Gastrocnemius medialis (tissue), 4 donors: ENCODE measurements around the gene UBE2G2. TPM values are rescaled to one million over a fixed set of nuclear protein-coding genes. Genes with fewer than 3 reads are reported as not detected.
A peak's percentile ranks its signal among the peaks of the same experiment; 100 is the strongest.

Source experiments
- ATAC-seq, 2 donors: fragments of 150-250 bp; one replicate each; pipeline ENCODE4 v1.9.1; 2016
- DNase-seq, 2 donors: peaks; one replicate each; pipeline ENCODE4 v3.0.0-alpha.2; 2019
- H3K27ac ChIP-seq, 4 donors: fragments of 200-600 bp; sonication (generic); 1 replicate in 1 of 4; 2 replicates in 3 of 4; pipeline ENCODE4 v1.5.1; 2016 to 2018; ENCODE audit warnings: mild to moderate bottlenecking in 2 of 4, moderate library complexity in 1 of 4
- H3K27me3 ChIP-seq, 3 donors: fragments of 200-600 bp; sonication (generic) in 2 of 3; 1 replicate in 1 of 3; 2 replicates in 2 of 3; pipeline versions ENCODE4 v1.5.1 to v1.6.0; 2016 to 2019; ENCODE audit warnings: mild to moderate bottlenecking in 1 of 3, moderate library complexity in 1 of 3
- H3K36me3 ChIP-seq, 2 donors: fragments of 200-600 bp; sonication (generic) in 1 of 2; one replicate each; pipeline ENCODE4 v1.5.1; 2017 to 2018
- H3K4me1 ChIP-seq, 2 donors: fragments of 200-600 bp; sonication (generic) in 1 of 2; one replicate each; pipeline ENCODE4 v1.5.1; 2016 to 2017; ENCODE audit warnings: mild to moderate bottlenecking in 2 of 2
- H3K4me3 ChIP-seq, 4 donors: fragments of 200-600 bp; sonication (generic) in 3 of 4; 1 replicate in 1 of 4; 2 replicates in 3 of 4; pipeline ENCODE4 v1.5.1; 2016 to 2019; ENCODE audit warnings: mild to moderate bottlenecking in 2 of 4
- H3K9me3 ChIP-seq, 3 donors: fragments of 200-600 bp; sonication (generic) in 2 of 3; 1 replicate in 1 of 3; 2 replicates in 2 of 3; pipeline ENCODE4 v1.5.1; 2016 to 2019
- POLR2A ChIP-seq, 2 donors: fragments of 450-650 bp; IDR thresholded peaks; one replicate each; pipeline ENCODE4 v1.6.1; 2017; ENCODE audit warnings: antibody characterized with exemption in 2 of 2, mild to moderate bottlenecking in 2 of 2, moderate library complexity in 2 of 2
- in situ Hi-C, 4 donors: fragments of 200-750 bp; cut with MboI; loops; one replicate each; pipeline versions ENCODE4 v1.15.0 to v1.8.0; 2017; ENCODE audit warnings: low sequenced_read_pairs in 4 of 4
- intact Hi-C: fragments of 100-400 bp; cut with DNase I; formaldehyde crosslinking; loops from one replicate; pipeline ENCODE4 v1.15.1; 2023; ENCODE audit warnings: low total_unique reads
- total RNA-seq, 4 donors: library from RNA; depleted of rRNA; stranded (reverse); fragments of >200 nt; gene quantifications; one replicate each; pipeline versions ENCODE4 v1.1.0 to v1.2.3, GENCODE V29; 2016
- TF ChIP-seq, protein P1 (sequence below), 5 experiments: fragments of 450-650 bp in 3 of 5; fragments of 200-600 bp in 2 of 5; sonication (generic) in 2 of 5; IDR thresholded peaks in 4 of 5; conservative IDR thresholded peaks in 1 of 5; 1 replicate in 4 of 5; 2 replicates in 1 of 5; pipeline ENCODE4 v1.5.1; 2016 to 2019; ENCODE audit warnings: antibody characterized with exemption in 5 of 5, mild to moderate bottlenecking in 3 of 5, moderate library complexity in 3 of 5

UBE2G2 gene
- total RNA-seq, 4 donors from 2014 or later: 64.2 to 83.8 (median 73.3) TPM

GRCh38 chr21:44823179-44823660 lies 21.6 kb upstream of the UBE2G2 start:
- in situ Hi-C loops: no loop called here
- Histone ChIP-seq H3K4me3 (no peak overlapping the region), H3K27ac (no peak overlapping the region), H3K9me3 (peaks cover 0 to 7% (median 3%) of the 10 kb centered on the region in 3 donors), H3K36me3 (no peaks in the 10 kb centered on the region), H3K27me3 (no peaks in the 10 kb centered on the region), H3K4me1 (no peaks in the 10 kb centered on the region)
- DNase-seq: no peak
- intact Hi-C loops: no loop called here
- TF ChIP-seq, protein P1, sequence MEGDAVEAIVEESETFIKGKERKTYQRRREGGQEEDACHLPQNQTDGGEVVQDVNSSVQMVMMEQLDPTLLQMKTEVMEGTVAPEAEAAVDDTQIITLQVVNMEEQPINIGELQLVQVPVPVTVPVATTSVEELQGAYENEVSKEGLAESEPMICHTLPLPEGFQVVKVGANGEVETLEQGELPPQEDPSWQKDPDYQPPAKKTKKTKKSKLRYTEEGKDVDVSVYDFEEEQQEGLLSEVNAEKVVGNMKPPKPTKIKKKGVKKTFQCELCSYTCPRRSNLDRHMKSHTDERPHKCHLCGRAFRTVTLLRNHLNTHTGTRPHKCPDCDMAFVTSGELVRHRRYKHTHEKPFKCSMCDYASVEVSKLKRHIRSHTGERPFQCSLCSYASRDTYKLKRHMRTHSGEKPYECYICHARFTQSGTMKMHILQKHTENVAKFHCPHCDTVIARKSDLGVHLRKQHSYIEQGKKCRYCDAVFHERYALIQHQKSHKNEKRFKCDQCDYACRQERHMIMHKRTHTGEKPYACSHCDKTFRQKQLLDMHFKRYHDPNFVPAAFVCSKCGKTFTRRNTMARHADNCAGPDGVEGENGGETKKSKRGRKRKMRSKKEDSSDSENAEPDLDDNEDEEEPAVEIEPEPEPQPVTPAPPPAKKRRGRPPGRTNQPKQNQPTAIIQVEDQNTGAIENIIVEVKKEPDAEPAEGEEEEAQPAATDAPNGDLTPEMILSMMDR (IDR thresholded peaks at IDR 0.05 in 4 of 5, conservative IDR thresholded peaks at IDR 0.05 in 1 of 5): no peak
- TF ChIP-seq POLR2A (IDR thresholded peaks at IDR 0.05): no peak
- no peak for ATAC-seq

DNA sequence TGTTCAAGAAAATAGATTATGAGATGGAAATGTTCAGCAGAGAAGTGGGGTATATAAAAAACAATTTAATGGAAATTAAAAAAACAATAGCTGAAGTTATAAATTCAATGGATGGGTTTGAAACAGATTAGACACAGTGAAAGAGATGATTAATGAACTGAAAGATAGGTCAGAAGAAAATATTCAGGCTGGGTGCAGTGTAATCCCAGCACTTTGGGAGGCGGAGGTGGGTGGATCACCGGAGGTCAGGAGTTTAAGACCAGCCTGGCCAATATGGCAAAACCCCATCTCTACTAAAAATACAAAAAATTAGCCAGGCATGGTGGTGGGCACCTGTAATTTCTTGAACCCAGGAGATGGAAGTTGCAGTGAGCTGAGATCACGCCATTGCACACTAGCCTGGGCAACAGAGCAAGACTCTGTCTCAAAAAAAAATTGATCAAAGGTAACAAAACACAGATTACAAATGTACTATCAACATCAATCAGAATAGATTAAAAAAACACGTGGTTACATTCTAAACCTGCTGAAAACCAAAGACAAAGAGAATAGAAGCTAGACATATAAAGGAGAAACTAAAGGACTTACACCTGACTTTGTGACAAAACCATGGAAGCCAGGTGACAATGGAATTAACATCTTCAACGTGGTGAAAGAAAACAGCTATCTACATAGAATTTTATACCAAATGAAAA lies 21.0 kb upstream of the UBE2G2 start:
- in situ Hi-C loops: no loop called here
- H3K36me3 ChIP-seq: no peaks in the 10 kb centered on the region
- TF ChIP-seq, protein P1 (IDR thresholded peaks at IDR 0.05 in 4 of 5, conservative IDR thresholded peaks at IDR 0.05 in 1 of 5): no peak
- no peak for TF ChIP-seq POLR2A (IDR thresholded peaks at IDR 0.05)

GRCh38 chr21:44820851-44821250 lies 19.2 kb upstream of the UBE2G2 start:
- H3K4me1 ChIP-seq: peaks cover 8 to 15% of the 10 kb centered on the region in 2 donors
- in situ Hi-C loops: no loop called here
- H3K27me3 ChIP-seq: no peaks in the 10 kb centered on the region

More for the DNA sequence above, 21.0 kb upstream of the UBE2G2 start:
- Histone ChIP-seq H3K27me3 (no peaks in the 10 kb centered on the region), H3K9me3 (peaks cover 0 to 3% (median 3%) of the 10 kb centered on the region in 3 donors), H3K27ac (no peak overlapping the region), H3K4me3 (no peak overlapping the region), H3K4me1 (no peaks in the 10 kb centered on the region)
- DNase-seq: no peak
- no peak for ATAC-seq
- intact Hi-C loops: no loop called here

GRCh38 chr21:44819283-44820243 lies 17.9 kb upstream of the UBE2G2 start:
- H3K4me1 ChIP-seq: peaks cover 9 to 22% of the 10 kb centered on the region in 2 donors
- peak overlapping the region in 2 of 4 donors; percentile 11 to 91 for H3K27ac ChIP-seq
- no peaks in the 10 kb centered on the region for H3K36me3 ChIP-seq
- H3K9me3 ChIP-seq: peaks cover 0 to 3% (median 0%) of the 10 kb centered on the region in 3 donors
- no peak for ATAC-seq
- H3K27me3 ChIP-seq: no peaks in the 10 kb centered on the region
- no peak for DNase-seq
- no peak for TF ChIP-seq POLR2A (IDR thresholded peaks at IDR 0.05)
- TF ChIP-seq, protein P1 (IDR thresholded peaks at IDR 0.05 in 4 of 5, conservative IDR thresholded peaks at IDR 0.05 in 1 of 5): no peak
- H3K4me3 ChIP-seq: no peak overlapping the region
- intact Hi-C loops: loop anchor here (5.0 kb wide), 2 partner anchors 38 to 482 kb away; partner anchors contain the start of gene CFAP410
- in situ Hi-C loops: no loop called here

More at GRCh38 chr21:44820851-44821250, 19.2 kb upstream of the UBE2G2 start:
- DNase-seq: no peak
- Histone ChIP-seq H3K4me3 (no peak overlapping the region), H3K27ac (no peak overlapping the region), H3K9me3 (peaks cover 0 to 3% (median 0%) of the 10 kb centered on the region in 3 donors), H3K36me3 (no peaks in the 10 kb centered on the region)
- intact Hi-C loops: no loop called here
- ATAC-seq: no peak
- TF ChIP-seq, protein P1 (IDR thresholded peaks at IDR 0.05 in 4 of 5, conservative IDR thresholded peaks at IDR 0.05 in 1 of 5): no peak
- no peak for TF ChIP-seq POLR2A (IDR thresholded peaks at IDR 0.05)
